Chondrocyte (in vitro differentiated cells): ENCODE results near the gene IRF3. TPM values are rescaled to one million over a fixed set of nuclear protein-coding genes. Genes with fewer than 3 reads are reported as not detected.
A peak's percentile ranks its signal among the peaks of the same experiment; 100 is the strongest.

Experiments used
- DNase-seq: peaks from one replicate; pipeline ENCODE4 v3.0.0; 2021; ENCODE audit warnings: mixed read lengths, low spot score
- H3K27ac Mint-ChIP-seq: one replicate; pipeline ENCODE4 v1.8.0; 2021; ENCODE audit warnings: mild to moderate bottlenecking, moderate library complexity, mixed read lengths; ENCODE audit not compliant: unreplicated experiment
- H3K27me3 Mint-ChIP-seq: 2 replicates; pipeline ENCODE4 v1.8.0; 2021; ENCODE audit warnings: low read depth, mixed read lengths
- H3K36me3 Mint-ChIP-seq: 2 replicates; pipeline ENCODE4 v1.8.0; 2021; ENCODE audit warnings: low read depth, mixed read lengths
- H3K4me1 Mint-ChIP-seq: 2 replicates; pipeline ENCODE4 v1.8.0; 2021; ENCODE audit warnings: low read depth, mild to moderate bottlenecking, mixed read lengths
- H3K4me3 Mint-ChIP-seq: one replicate; pipeline ENCODE4 v1.8.0; 2021; ENCODE audit warnings: mild to moderate bottlenecking, moderate library complexity, mixed read lengths; ENCODE audit not compliant: unreplicated experiment
- H3K9me3 Mint-ChIP-seq: 2 replicates; pipeline ENCODE4 v1.8.0; 2021; ENCODE audit warnings: low read depth, mixed read lengths
- CTCF ChIP-seq: fragments of 200-600 bp; sonication (generic); IDR thresholded peaks from 2 replicates; pipeline ENCODE4 v1.5.0; 2021; ENCODE audit warnings: antibody characterized with exemption, mild to moderate bottlenecking, moderate library complexity
- total RNA-seq: library from RNA; stranded (reverse); gene quantifications from 3 replicates; pipeline ENCODE4 v1.2.1, GENCODE V29; 2021

Gene IRF3
- total RNA-seq, 1 donor from 2014 or later: 53.0 TPM

GRCh38 chr19:49689133-49690078 is 23.7 kb upstream of the IRF3 start, which contains the start of gene ADM5:
TSS of gene ADM5 (plus strand) at chr19:49689594. CDS start at chr19:49689838, 244 bp downstream.
- no peak for DNase-seq
- peaks cover 28% of the 10 kb centered on the region for H3K4me1 Mint-ChIP-seq
- H3K27ac Mint-ChIP-seq: no peak within 1 kb of the TSS
- peak; percentile 72 for TF ChIP-seq CTCF
- H3K36me3 Mint-ChIP-seq: peaks cover 12% of the 10 kb centered on the region
- H3K27me3 Mint-ChIP-seq: no peaks in the 10 kb centered on the region
- peak within 1 kb of the TSS; percentile 90 for H3K4me3 Mint-ChIP-seq
- no peaks in the 10 kb centered on the region for H3K9me3 Mint-ChIP-seq

GRCh38 chr19:49688531-49689132 is 23.0 kb upstream of the IRF3 start:
- H3K36me3 Mint-ChIP-seq: peaks cover 12% of the 10 kb centered on the region
- H3K27me3 Mint-ChIP-seq: no peaks in the 10 kb centered on the region
- TF ChIP-seq CTCF: no peak
- H3K4me3 Mint-ChIP-seq: no peak overlapping the region
- DNase-seq: no peak
- H3K9me3 Mint-ChIP-seq: no peaks in the 10 kb centered on the region
- no peak overlapping the region for H3K27ac Mint-ChIP-seq
- H3K4me1 Mint-ChIP-seq: peaks cover 28% of the 10 kb centered on the region

- Mint-ChIP-seq H3K4me1 (peaks cover 28% of the 10 kb centered on the region), H3K27ac (peak overlapping the region; percentile 57), H3K36me3 (peaks cover 12% of the 10 kb centered on the region), H3K9me3 (no peaks in the 10 kb centered on the region), H3K4me3 (no peak overlapping the region), H3K27me3 (no peaks in the 10 kb centered on the region)
- no peak for TF ChIP-seq CTCF
- DNase-seq: no peak
These were observed 22.1 kb upstream of the IRF3 start for GRCh38 chr19:49687566-49688316.

- DNase-seq: no peak
- Mint-ChIP-seq H3K27ac (no peak overlapping the region), H3K9me3 (no peaks in the 10 kb centered on the region), H3K27me3 (no peaks in the 10 kb centered on the region), H3K36me3 (peaks cover 15% of the 10 kb centered on the region), H3K4me1 (peaks cover 24% of the 10 kb centered on the region), H3K4me3 (no peak overlapping the region)
- TF ChIP-seq CTCF: no peak
These were observed 21.5 kb upstream of the IRF3 start for GRCh38 chr19:49687150-49687549.
